HG02852 (cell line): Measurements from ENCODE around the gene FBXW5.

ENCODE experiments used
- ATAC-seq: cut with Tn5 transposase; IDR thresholded peaks from one replicate; pipeline ENCODE4 v1.9.1; 2021; ENCODE audit warnings: mild to moderate bottlenecking, moderate library complexity; ENCODE audit not compliant: unreplicated experiment

Gene FBXW5, protein sequence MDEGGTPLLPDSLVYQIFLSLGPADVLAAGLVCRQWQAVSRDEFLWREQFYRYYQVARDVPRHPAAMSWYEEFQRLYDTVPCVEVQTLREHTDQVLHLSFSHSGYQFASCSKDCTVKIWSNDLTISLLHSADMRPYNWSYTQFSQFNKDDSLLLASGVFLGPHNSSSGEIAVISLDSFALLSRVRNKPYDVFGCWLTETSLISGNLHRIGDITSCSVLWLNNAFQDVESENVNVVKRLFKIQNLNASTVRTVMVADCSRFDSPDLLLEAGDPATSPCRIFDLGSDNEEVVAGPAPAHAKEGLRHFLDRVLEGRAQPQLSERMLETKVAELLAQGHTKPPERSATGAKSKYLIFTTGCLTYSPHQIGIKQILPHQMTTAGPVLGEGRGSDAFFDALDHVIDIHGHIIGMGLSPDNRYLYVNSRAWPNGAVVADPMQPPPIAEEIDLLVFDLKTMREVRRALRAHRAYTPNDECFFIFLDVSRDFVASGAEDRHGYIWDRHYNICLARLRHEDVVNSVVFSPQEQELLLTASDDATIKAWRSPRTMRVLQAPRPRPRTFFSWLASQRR

GRCh38 chr9:136944519-136945332, at the start of gene FBXW5, which contains the start of gene C8G:
FBXW5 (minus strand) TSS chr9:136944738; CDS start chr9:136944083, 655 bp downstream.
C8G (plus strand) TSS chr9:136945243; CDS start chr9:136945321, 78 bp downstream.
- peak; percentile 74 for ATAC-seq

DNA sequence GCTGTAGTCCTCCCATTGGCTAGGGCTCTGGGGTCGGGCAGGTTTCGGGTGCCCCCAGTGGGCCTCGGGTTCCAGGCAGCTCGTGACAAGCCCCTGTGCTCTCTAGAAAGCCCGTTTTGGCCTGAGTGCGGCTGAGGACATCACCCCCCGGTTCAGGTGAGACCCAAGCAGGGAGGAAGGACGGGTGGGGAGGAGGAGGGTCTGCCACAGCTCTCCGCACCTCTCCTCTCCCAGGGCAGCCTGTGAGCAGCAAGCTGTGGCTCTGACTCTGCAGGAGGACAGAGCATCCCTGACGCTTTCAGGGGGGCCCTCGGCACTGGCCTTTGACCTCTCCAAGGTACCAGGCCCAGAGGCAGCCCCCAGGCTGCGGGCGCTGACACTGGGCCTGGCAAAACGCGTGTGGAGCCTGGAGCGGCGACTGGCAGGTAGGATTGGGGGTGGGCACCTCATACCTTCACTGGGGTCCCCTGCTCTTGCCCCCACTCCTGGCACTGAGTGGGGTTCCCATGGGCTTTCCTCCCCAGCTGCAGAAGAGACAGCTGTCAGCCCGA, 48.4 kb upstream of the FBXW5 start:
- no peak for ATAC-seq

- peak; percentile 71 for ATAC-seq
Measured at GRCh38 chr9:136991993-136992818, 47.7 kb upstream of the FBXW5 start, which contains the start of gene PAXX. PAXX (plus strand) TSS chr9:136992422; CDS start chr9:136992444, 22 bp downstream.

DNA sequence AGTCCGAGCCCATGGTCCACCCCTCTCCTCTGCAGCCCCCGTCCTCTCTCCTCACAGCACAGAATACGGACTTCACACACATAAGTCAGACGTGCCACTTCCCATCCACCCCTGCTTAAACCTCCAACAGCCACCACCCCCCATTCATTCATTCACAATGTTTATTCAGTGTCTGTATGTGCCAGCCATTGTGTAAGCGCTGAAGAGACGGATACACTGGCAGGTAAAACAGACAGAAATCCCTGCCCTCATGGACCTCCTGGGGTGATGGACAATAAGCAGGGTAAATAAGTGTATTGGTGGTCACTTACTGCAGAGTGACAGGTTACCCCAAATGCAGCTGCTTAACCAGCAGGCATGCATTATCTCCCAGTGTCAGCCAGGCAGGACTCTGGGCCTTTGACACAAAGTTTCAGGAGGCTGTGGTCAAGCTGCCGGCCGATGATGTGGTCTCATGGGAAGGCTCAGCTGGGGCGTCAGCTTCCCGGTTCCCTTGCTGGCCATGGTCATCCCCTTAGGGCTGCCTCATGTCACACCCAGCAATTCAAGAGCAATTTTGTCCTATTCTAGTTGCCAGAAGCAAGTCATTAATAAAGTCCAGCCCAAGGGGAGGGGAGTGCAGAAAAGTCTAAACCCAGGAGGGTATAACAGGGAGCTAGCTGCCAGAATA, 45.8 kb upstream of the FBXW5 start:
- ATAC-seq, result no peak

DNA sequence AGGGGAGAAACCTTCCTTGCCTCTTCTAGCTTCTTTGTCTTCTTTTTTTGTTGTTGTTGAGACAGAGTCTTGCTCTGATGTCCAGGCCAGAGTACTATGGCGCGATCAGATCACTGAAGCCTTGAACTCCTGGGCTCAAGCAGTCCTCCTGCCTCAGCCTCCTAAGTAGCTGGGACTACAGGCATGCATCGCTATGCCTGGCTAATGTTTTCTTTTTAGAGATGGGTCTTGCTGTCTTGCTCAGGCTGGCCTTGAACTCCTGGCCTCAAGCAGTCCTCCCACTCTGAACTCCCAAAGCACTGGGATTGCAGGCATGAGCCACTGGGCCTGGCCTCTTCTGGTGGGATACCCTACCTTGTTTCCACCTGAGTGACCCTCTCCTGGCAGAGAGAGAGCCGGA, 44.3 kb upstream of the FBXW5 start:
- ATAC-seq, result no peak

- no peak for ATAC-seq
Measured at GRCh38 chr9:136985853-136986252, 41.3 kb upstream of the FBXW5 start.

DNA sequence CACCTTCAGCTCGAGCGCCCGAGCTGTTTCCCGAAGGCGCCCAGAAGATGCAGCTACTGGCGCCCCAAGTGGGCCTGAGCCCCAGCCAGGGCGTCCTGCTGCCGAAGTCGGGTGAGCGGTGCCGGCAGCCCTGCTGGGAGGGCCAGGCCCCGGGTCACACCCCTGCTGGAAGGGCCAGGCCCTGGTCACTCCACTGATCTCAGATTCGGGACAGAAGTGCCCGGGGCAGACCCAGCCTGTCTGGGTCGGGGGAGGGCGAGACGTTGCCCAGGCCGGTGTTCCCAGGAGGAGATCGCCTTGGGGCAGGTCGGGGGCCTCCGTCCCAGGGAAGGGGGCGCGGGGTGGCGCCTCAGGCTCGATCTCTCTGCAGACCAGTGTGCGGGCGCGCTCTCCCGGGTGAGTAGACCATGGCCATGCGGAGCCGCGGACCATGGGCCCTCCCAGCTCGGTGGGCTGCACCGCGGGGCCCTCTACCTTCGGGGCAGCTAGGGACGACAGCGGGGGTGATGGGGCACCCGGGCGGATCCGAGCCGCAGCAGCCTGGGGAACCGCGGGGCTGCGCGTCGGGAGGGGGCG, 40.6 kb upstream of the FBXW5 start:
- no peak for ATAC-seq

DNA sequence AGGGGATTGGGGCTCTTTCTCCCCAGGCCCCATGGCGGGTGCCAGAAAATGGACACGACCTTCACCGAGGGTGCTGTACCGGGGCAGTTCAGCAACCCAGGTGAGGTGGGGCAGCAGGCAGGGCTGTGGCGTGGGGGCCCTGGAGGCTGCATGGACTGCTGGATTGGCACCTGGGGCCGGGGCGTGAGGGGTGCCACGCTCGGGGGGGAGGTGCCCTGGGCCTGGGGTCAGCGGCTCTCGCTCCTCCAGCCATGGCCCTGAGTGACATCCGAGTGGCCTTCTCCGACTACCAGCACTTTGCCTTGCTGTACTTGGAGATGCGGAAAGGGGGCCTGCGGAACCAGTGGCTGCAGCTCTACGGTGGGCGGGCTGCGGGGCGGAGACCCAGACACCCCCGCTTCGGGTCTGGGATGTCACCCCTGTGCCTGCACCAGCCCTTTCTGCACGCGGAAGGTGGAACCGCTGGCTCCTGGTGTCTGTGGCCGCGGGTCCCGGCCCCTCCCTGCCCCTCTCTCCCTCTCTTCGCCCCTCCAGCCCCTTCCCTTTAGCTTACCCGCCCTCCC, 40.0 kb upstream of the FBXW5 start:
- no peak for ATAC-seq

- ATAC-seq, result no peak
Measured at GRCh38 chr9:136983656-136984314, 39.2 kb upstream of the FBXW5 start.

DNA sequence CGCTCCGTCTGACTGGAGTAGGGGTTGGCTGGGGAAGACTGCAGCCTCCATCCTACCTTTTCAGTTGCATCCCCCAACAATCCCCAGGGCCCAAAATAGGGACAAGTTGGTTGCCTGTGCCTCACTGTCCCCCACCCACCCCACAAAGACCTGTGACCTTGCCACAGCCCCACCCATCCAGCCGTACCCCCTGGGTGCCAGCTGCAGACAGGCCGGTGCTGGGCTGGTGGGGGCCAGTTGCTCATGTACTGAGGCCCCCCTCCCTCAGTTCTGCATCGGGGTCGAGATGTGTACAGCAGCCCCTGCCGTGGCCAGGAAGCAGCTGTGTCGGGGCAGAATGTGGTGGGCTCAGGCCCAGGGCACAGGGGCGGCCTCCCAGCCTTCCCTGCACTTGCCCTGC, 38.6 kb upstream of the FBXW5 start:
- ATAC-seq, result no peak

- ATAC-seq, result no peak
Measured at GRCh38 chr9:136982232-136983051, 37.9 kb upstream of the FBXW5 start, which contains the start of gene LCNL1. LCNL1 (plus strand) TSS chr9:136982993; CDS start chr9:136983587, 594 bp downstream.

- no peak for ATAC-seq
Measured at GRCh38 chr9:136981588-136982231, 37.2 kb upstream of the FBXW5 start.

- ATAC-seq, result no peak
Measured at GRCh38 chr9:136980669-136981478, 36.3 kb upstream of the FBXW5 start.

DNA sequence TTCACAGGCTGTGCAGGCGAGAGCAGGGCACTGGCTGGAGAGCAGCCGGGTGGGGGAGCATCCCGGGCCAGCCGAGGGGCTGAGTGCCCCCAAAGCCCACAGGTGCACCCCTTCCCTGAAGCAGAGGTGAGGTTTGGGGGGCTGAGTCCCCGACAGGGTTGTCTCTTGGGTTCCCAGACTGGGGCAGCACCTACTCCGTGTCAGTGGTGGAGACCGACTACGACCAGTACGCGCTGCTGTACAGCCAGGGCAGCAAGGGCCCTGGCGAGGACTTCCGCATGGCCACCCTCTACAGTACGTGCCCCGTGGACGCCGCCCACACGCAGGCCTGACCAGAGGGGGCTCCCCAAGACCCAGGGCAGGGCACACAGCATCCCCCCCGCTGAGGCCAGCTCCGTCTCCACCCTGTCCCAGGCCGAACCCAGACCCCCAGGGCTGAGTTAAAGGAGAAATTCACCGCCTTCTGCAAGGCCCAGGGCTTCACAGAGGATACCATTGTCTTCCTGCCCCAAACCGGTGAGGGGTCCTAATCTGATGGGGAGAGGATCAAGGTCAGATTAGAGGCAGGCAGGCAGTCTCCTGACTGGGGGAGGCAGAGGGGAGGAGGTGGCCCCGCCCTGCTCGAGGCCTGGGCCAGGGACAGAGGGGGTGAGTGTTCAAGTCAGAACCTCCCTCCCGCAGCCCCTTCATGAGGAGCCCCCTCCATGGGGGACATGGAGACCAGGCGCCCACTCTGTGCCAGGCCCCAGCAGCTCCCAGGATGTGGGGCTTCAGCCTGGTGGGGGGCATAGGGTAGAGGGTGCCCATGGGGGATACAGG, 35.4 kb upstream of the FBXW5 start:
- ATAC-seq, result no peak

GRCh38 chr9:136978865-136979544, 34.5 kb upstream of the FBXW5 start:
- no peak for ATAC-seq
